ENCODE data around the gene PIAS1. TPM values are rescaled to one million over a fixed set of nuclear protein-coding genes. Genes with fewer than 3 reads are reported as not detected.

Gene PIAS1
- total RNA-seq, 1 donor from 2014 or later, result 72.5 TPM

GRCh38 chr15:68062946-68063465 lies 8.9 kb downstream of the PIAS1 start:
- DNase-seq (ENCODE audit: low spot score), result no peak

- no peak for DNase-seq (ENCODE audit: low spot score)
Observed at GRCh38 chr15:68063606-68064005, 9.5 kb downstream of the PIAS1 start.

- DNase-seq (ENCODE audit: low spot score), result no peak
Observed at GRCh38 chr15:68073576-68074288, 19.6 kb downstream of the PIAS1 start.

- DNase-seq (ENCODE audit: low spot score), result no peak
Observed at GRCh38 chr15:68075764-68076385, 21.8 kb downstream of the PIAS1 start.

GRCh38 chr15:68078365-68078764 lies 24.2 kb downstream of the PIAS1 start:
- DNase-seq (ENCODE audit: low spot score), result no peak

- DNase-seq (ENCODE audit: low spot score), result no peak
Observed at GRCh38 chr15:68080334-68080733, 26.2 kb downstream of the PIAS1 start.

- DNase-seq (ENCODE audit: low spot score), result no peak
Observed at GRCh38 chr15:68080783-68081182, 26.7 kb downstream of the PIAS1 start.

GRCh38 chr15:68081869-68082505 lies 27.9 kb downstream of the PIAS1 start:
- DNase-seq (ENCODE audit: low spot score), result no peak

GRCh38 chr15:68082735-68083134 lies 28.6 kb downstream of the PIAS1 start:
- DNase-seq (ENCODE audit: low spot score), result no peak

- no peak for DNase-seq (ENCODE audit: low spot score)
Observed at GRCh38 chr15:68083463-68083862, 29.3 kb downstream of the PIAS1 start.

GRCh38 chr15:68085052-68085451 lies 30.9 kb downstream of the PIAS1 start:
- DNase-seq (ENCODE audit: low spot score), result no peak

- DNase-seq (ENCODE audit: low spot score), result no peak
Observed at GRCh38 chr15:68091743-68092142, 37.6 kb downstream of the PIAS1 start.

- no peak for DNase-seq (ENCODE audit: low spot score)
Observed at GRCh38 chr15:68096099-68096498, 42.0 kb downstream of the PIAS1 start.

- DNase-seq (ENCODE audit: low spot score), result no peak
Observed at GRCh38 chr15:68097029-68097428, 42.9 kb downstream of the PIAS1 start.

GRCh38 chr15:68098465-68098864 lies 44.4 kb downstream of the PIAS1 start:
- no peak for DNase-seq (ENCODE audit: low spot score)

- no peak for DNase-seq (ENCODE audit: low spot score)
Observed at GRCh38 chr15:68100194-68100593, 46.1 kb downstream of the PIAS1 start.

GRCh38 chr15:68103603-68104002 lies 49.5 kb downstream of the PIAS1 start:
- no peak for DNase-seq (ENCODE audit: low spot score)

- DNase-seq (ENCODE audit: low spot score), result no peak
Observed at GRCh38 chr15:68106656-68107055, 52.5 kb downstream of the PIAS1 start.

GRCh38 chr15:68107142-68107541 lies 53.0 kb downstream of the PIAS1 start:
- no peak for DNase-seq (ENCODE audit: low spot score)

GRCh38 chr15:68112706-68113105 lies 58.6 kb downstream of the PIAS1 start:
- no peak for DNase-seq (ENCODE audit: low spot score)

- DNase-seq (ENCODE audit: low spot score), result no peak
Observed at GRCh38 chr15:68113273-68113672, 59.2 kb downstream of the PIAS1 start.

GRCh38 chr15:68113751-68114150 lies 59.6 kb downstream of the PIAS1 start:
- no peak for DNase-seq (ENCODE audit: low spot score)

- no peak for DNase-seq (ENCODE audit: low spot score)
Observed at GRCh38 chr15:68114356-68114755, 60.2 kb downstream of the PIAS1 start.

All from ureter (tissue), 1 donor.